HepG2 (cell line): ENCODE measurements around the gene ZNF519. TPM values are rescaled to one million over a fixed set of nuclear protein-coding genes. Genes with fewer than 3 reads are reported as not detected.

ENCODE experiments used
- ATAC-seq: fragments of 200-7000 bp; cut with Tn5 transposase; 3 replicates; pipeline ENCODE4 v1.9.1; 2020; ENCODE audit warnings: mild to moderate bottlenecking, moderate library complexity
- BruUV-seq: library from RNA; stranded (reverse); fragments of 400-500 nt; replicated peaks from 2 replicates; lab custom pipeline; 2021; lab: Mats Ljungman, UMichigan
- CTCF ChIA-PET: fragments of 300-600 bp; formaldehyde crosslinking; extraction: SDS; loops from one replicate; lab custom pipeline; 2021; ENCODE audit warnings: low total read pairs, inconsistent platforms, low intra/inter-chr PET ratio; lab: Yijun Ruan, JAX
- POLR2A ChIA-PET: fragments of 350-600 bp; sonication (Branson Sonifier 250); formaldehyde crosslinking; loops from one replicate; lab custom pipeline; 2020; ENCODE audit warnings: antibody characterized with exemption, inconsistent platforms; lab: Yijun Ruan, JAX
- DNase-seq: peaks from one replicate; pipeline ENCODE4 v3.0.0-alpha.2; 2015; ENCODE audit warnings: low spot score
- FAIRE-seq: peaks from 3 replicates; lab custom pipeline; 2011; peaks lifted over from hg19 to GRCh38; lab: Jason Lieb, UNC
- H2AFZ ChIP-seq: one replicate; pipeline ENCODE4 v1.6.1; 2011; ENCODE audit warnings: low read length, inconsistent platforms
- H3K27ac ChIP-seq: fragments of 300-600 bp; 3 replicates; pipeline ENCODE4 v1.8.0; 2011; ENCODE audit warnings: mixed run types, mild to moderate bottlenecking, mixed read lengths, low read length, inconsistent platforms; ENCODE audit not compliant: insufficient read depth; ENCODE audit errors: extremely low read length
- H3K27me3 ChIP-seq, 2 experiments: fragments of 200-600 bp in 1 of 2; 2 replicates in 1 of 2; 3 replicates in 1 of 2; pipeline versions ENCODE4 v1.6.0 to v1.8.0; 2011; ENCODE audit warnings: low read length in 2 of 2, mild to moderate bottlenecking in 2 of 2, moderate library complexity in 2 of 2, inconsistent platforms in 1 of 2; ENCODE audit not compliant: insufficient read depth in 2 of 2, control insufficient read depth in 1 of 2
- H3K36me3 ChIP-seq, 2 experiments: fragments of 200-600 bp in 1 of 2; replicated peaks in 1 of 2; 2 replicates in 1 of 2; 3 replicates in 1 of 2; pipeline versions ENCODE4 v1.5.1 to v1.8.0; 2011; ENCODE audit warnings: low read length in 2 of 2, inconsistent platforms in 1 of 2; ENCODE audit not compliant: insufficient read depth in 2 of 2, control insufficient read depth in 1 of 2
- H3K4me1 ChIP-seq: 2 replicates; pipeline ENCODE4 v1.5.1; 2012; ENCODE audit warnings: low read length, inconsistent platforms; ENCODE audit not compliant: insufficient read depth
- H3K4me2 ChIP-seq: 2 replicates; pipeline ENCODE4 v1.6.0; 2011; ENCODE audit warnings: low read depth, low read length, inconsistent platforms
- H3K4me3 ChIP-seq, 3 experiments: fragments of 200-600 bp in 1 of 3; sonication (generic), shearing (Covaris generic) in 1 of 3; replicated peaks in 1 of 3; 2 replicates each; pipeline ENCODE4 v1.5.1; 2011 to 2016; ENCODE audit warnings: low read length in 3 of 3, inconsistent platforms in 2 of 3, low read depth in 2 of 3, mild to moderate bottlenecking in 2 of 3, control low read depth in 1 of 3, mixed read lengths in 1 of 3; ENCODE audit not compliant: insufficient read depth in 1 of 3
- H3K79me2 ChIP-seq: one replicate; pipeline ENCODE4 v1.6.1; 2011; ENCODE audit warnings: low read length, inconsistent platforms; ENCODE audit not compliant: insufficient read depth
- H3K9ac ChIP-seq: 2 replicates; pipeline ENCODE4 v1.6.0; 2011; ENCODE audit warnings: mild to moderate bottlenecking, low read depth, low read length, inconsistent platforms; ENCODE audit not compliant: insufficient read depth
- H3K9me3 ChIP-seq: 2 replicates; pipeline ENCODE4 v1.5.1; 2012; ENCODE audit warnings: mild to moderate bottlenecking, low read length
- H4K20me1 ChIP-seq: 2 replicates; pipeline ENCODE4 v1.6.0; 2011; ENCODE audit warnings: inconsistent platforms, mild to moderate bottlenecking, low read length, moderate library complexity; ENCODE audit not compliant: insufficient read depth
- AKAP8 ChIP-seq: sonication (generic); formaldehyde crosslinking; IDR thresholded peaks from 2 replicates; pipeline ENCODE4 v1.5.1; 2020; ENCODE audit warnings: mild to moderate bottlenecking, missing genetic modification reagents
- KLF16 ChIP-seq, 2 experiments: sonication (generic) in 1 of 2; formaldehyde crosslinking in 1 of 2; IDR thresholded peaks; 2 replicates each; pipeline versions ENCODE4 v1.6.1 to v1.8.0; 2016 to 2023; ENCODE audit warnings: missing genetic modification reagents in 2 of 2, missing compliant biosample characterization in 1 of 2
- KMT2A ChIP-seq: sonication (generic); formaldehyde crosslinking; IDR thresholded peaks from 2 replicates; pipeline ENCODE4 v1.4.0; 2020; ENCODE audit warnings: missing genetic modification reagents
- MAF1 ChIP-seq: sonication (generic); formaldehyde crosslinking; IDR thresholded peaks from 2 replicates; pipeline ENCODE4 v1.5.0; 2020; ENCODE audit warnings: missing genetic modification reagents, borderline replicate concordance
- MBNL3 ChIP-seq: fragments of 250-450 bp; sonication (Bioruptor Pico); conservative IDR thresholded peaks from 2 replicates; pipeline ENCODE4 v1.8.0; 2022; ENCODE audit warnings: mild to moderate bottlenecking, inconsistent platforms
- MYC ChIP-seq: sonication (generic); formaldehyde crosslinking; IDR thresholded peaks from 2 replicates; pipeline ENCODE4 v1.9.0; 2021; ENCODE audit warnings: missing genetic modification reagents, borderline replicate concordance
- POGZ ChIP-seq: sonication (generic); formaldehyde crosslinking; IDR thresholded peaks from 2 replicates; pipeline ENCODE4 v1.4.0; 2020; ENCODE audit warnings: mild to moderate bottlenecking, missing genetic modification reagents
- RXRB ChIP-seq: IDR thresholded peaks from 2 replicates; pipeline ENCODE4 v1.6.1; 2016; ENCODE audit warnings: borderline replicate concordance, missing genetic modification reagents, missing compliant biosample characterization
- SMC3 ChIP-seq: IDR thresholded peaks from 2 replicates; pipeline ENCODE4 v1.6.1; 2011; ENCODE audit warnings: low read length, improper control_type of control experiment
- STAG1 ChIP-seq: sonication (generic); formaldehyde crosslinking; IDR thresholded peaks from 2 replicates; pipeline ENCODE4 v1.4.0; 2020; ENCODE audit warnings: missing genetic modification reagents
- SUZ12 ChIP-seq: fragments of 150-350 bp; IDR thresholded peaks from 2 replicates; pipeline ENCODE4 v1.6.1; 2014; ENCODE audit warnings: low read depth, low read length
- TBX3 ChIP-seq: fragments of 450-650 bp; IDR thresholded peaks from 2 replicates; pipeline ENCODE4 v1.6.1; 2017; ENCODE audit warnings: antibody characterized with exemption, mild to moderate bottlenecking, inconsistent platforms, borderline replicate concordance
- ZNF20 ChIP-seq: sonication (generic); formaldehyde crosslinking; IDR thresholded peaks from 2 replicates; pipeline ENCODE4 v1.4.0; 2020; ENCODE audit warnings: mild to moderate bottlenecking, moderate library complexity, missing genetic modification reagents
- ZNF264 ChIP-seq: sonication (generic); formaldehyde crosslinking; IDR thresholded peaks from 2 replicates; pipeline ENCODE4 v1.4.0; 2020; ENCODE audit warnings: missing genetic modification reagents
- ZNF33B ChIP-seq: sonication (generic); formaldehyde crosslinking; IDR thresholded peaks from 2 replicates; pipeline ENCODE4 v1.5.1; 2020; ENCODE audit warnings: mild to moderate bottlenecking, missing genetic modification reagents
- ZNF501 ChIP-seq: sonication (generic); formaldehyde crosslinking; IDR thresholded peaks from 2 replicates; pipeline ENCODE4 v1.5.1; 2020; ENCODE audit warnings: mild to moderate bottlenecking, moderate library complexity, missing genetic modification reagents
- ZNF576 ChIP-seq: sonication (generic); formaldehyde crosslinking; IDR thresholded peaks from 2 replicates; pipeline ENCODE4 v1.4.0; 2020; ENCODE audit warnings: mild to moderate bottlenecking, missing genetic modification reagents
- ZNF776 ChIP-seq: sonication (generic); formaldehyde crosslinking; IDR thresholded peaks from 2 replicates; pipeline ENCODE4 v1.4.0; 2020; ENCODE audit warnings: mild to moderate bottlenecking, missing genetic modification reagents
- ZNF839 ChIP-seq: sonication (generic); formaldehyde crosslinking; IDR thresholded peaks from 2 replicates; pipeline ENCODE4 v1.4.0; 2020; ENCODE audit warnings: missing genetic modification reagents, mild to moderate bottlenecking, borderline replicate concordance
- ZNF891 ChIP-seq: sonication (generic); formaldehyde crosslinking; IDR thresholded peaks from 2 replicates; pipeline ENCODE4 v1.5.0; 2020; ENCODE audit warnings: mild to moderate bottlenecking, missing genetic modification reagents
- WGBS: methylation state at CpG from one replicate; pipeline ENCODE4 v1.1.6; 2017; ENCODE audit warnings: low lambda C conversion rate; 5-methylcytosine and 5-hydroxymethylcytosine counted together
- in situ Hi-C: cut with HindIII; loops from 2 replicates; pipeline ENCODE4 v1.10.0; 2017; ENCODE audit warnings: low pct_unique_long_range_greater_than_20kb; ENCODE audit not compliant: extremely low pct_ligation_motif_present
- intact Hi-C: fragments of 100-400 bp; cut with micrococcal nuclease; formaldehyde crosslinking; loops from one replicate; pipeline ENCODE4 v1.10.0; 2022; ENCODE audit not compliant: unreplicated experiment
- polyA plus RNA-seq, 8 experiments: library from polyadenylated mRNA; depleted of rRNA in 3 of 8; stranded (reverse) in 7 of 8; unstranded in 1 of 8; fragments of >200 nt; fragmentation: Illumina TruSeq in 4 of 8; extraction: Trizol in 4 of 8; gene quantifications; 2 replicates each; pipeline versions ENCODE4 v1.2.1 to v1.2.3, GENCODE V29; 2011 to 2016; ENCODE audit warnings: low read depth in 4 of 8, missing spikeins in 1 of 8, mixed read lengths in 1 of 8; ENCODE audit not compliant: insufficient read depth in 1 of 8
- total RNA-seq, 5 experiments: library from RNA; depleted of rRNA; stranded (reverse); fragments of >200 nt; fragmentation: Illumina TruSeq; extraction: Trizol; gene quantifications; 2 replicates each; pipeline ENCODE4 v1.2.3, GENCODE V29; 2016; ENCODE audit warnings: low read depth in 1 of 5
- TF ChIP-seq, protein P1 (sequence below): sonication (generic); formaldehyde crosslinking; IDR thresholded peaks from 2 replicates; pipeline ENCODE4 v1.5.0; 2020; ENCODE audit warnings: missing genetic modification reagents
- TF ChIP-seq, protein P2 (sequence below): sonication (generic); formaldehyde crosslinking; IDR thresholded peaks from 2 replicates; pipeline ENCODE4 v1.4.0; 2020; ENCODE audit warnings: low read depth, mild to moderate bottlenecking, missing genetic modification reagents
- TF ChIP-seq, protein P3 (sequence below): sonication (generic); formaldehyde crosslinking; conservative IDR thresholded peaks from 2 replicates; pipeline ENCODE4 v1.5.0; 2020; ENCODE audit warnings: missing genetic modification reagents

ZNF519 gene
- total and polyA plus RNA-seq, 2 of the 13 experiments (the other 11 are each of a cell fraction or from before 2014, with no cell fraction given): 7.3 to 11.1 TPM

- Histone ChIP-seq H3K4me1 (no peaks in the 10 kb centered on the region), H3K4me3 (no peak overlapping the region; a peak in 1 of 6 replicates), H2AFZ (no peak overlapping the region), H3K36me3 (no peaks in the 10 kb centered on the region), H3K27ac (no peak overlapping the region), H3K4me2 (peak overlapping the region; percentile 62), H3K9ac (no peak overlapping the region), H3K9me3 (no peaks in the 10 kb centered on the region), H3K79me2 (no peaks in the 10 kb centered on the region), H3K27me3 (no peaks in the 10 kb centered on the region), H4K20me1 (no peaks in the 10 kb centered on the region)
- FAIRE-seq (peak; percentile 63), ATAC-seq (peak; percentile 94), DNase-seq (peak; percentile 50)
- whole genome bisulfite sequencing: 26% methylated on average over 8 of the region's 9 CpGs
- in situ Hi-C loops (loop anchor here (5.0 kb wide), 1 partner anchor 274 kb away; no protein-coding TSS in a partner anchor), intact Hi-C loops (loop anchor here (1.0 kb wide), 3 partner anchors 254 to 273 kb away; partner anchors contain the start of gene MC5R)
- ChIA-PET CTCF (interaction anchor here (1.0 to 2.0 kb wide), 5 partner anchors 212 to 274 kb away, joined by 3 to 23 read pairs (median 21); partner anchors contain the start of gene MC5R), POLR2A (no interaction called here)
- BruUV-seq: no TSS peak
- TF ChIP-seq ZNF776 (CRISPR knock-in tag): no peak
- no peak for TF ChIP-seq RXRB
- TF ChIP-seq, protein P1, sequence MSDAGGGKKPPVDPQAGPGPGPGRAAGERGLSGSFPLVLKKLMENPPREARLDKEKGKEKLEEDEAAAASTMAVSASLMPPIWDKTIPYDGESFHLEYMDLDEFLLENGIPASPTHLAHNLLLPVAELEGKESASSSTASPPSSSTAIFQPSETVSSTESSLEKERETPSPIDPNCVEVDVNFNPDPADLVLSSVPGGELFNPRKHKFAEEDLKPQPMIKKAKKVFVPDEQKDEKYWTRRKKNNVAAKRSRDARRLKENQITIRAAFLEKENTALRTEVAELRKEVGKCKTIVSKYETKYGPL (CRISPR knock-in tag): no peak
- TF ChIP-seq MAF1 (CRISPR knock-in tag): no peak
- no peak for TF ChIP-seq AKAP8
- TF ChIP-seq STAG1 (CRISPR knock-in tag): peak; percentile 93
- no peak for TF ChIP-seq SUZ12
- TF ChIP-seq ZNF839 (CRISPR knock-in tag): no peak
- no peak for TF ChIP-seq POGZ (CRISPR knock-in tag)
- no peak for TF ChIP-seq TBX3
- 0 out of 2 replicates have a peak, but pooled peaks have one; percentile 32 for TF ChIP-seq ZNF33B (CRISPR knock-in tag)
- TF ChIP-seq SMC3: peak; percentile 90
- TF ChIP-seq, protein P2, sequence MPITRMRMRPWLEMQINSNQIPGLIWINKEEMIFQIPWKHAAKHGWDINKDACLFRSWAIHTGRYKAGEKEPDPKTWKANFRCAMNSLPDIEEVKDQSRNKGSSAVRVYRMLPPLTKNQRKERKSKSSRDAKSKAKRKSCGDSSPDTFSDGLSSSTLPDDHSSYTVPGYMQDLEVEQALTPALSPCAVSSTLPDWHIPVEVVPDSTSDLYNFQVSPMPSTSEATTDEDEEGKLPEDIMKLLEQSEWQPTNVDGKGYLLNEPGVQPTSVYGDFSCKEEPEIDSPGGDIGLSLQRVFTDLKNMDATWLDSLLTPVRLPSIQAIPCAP: no peak
- no peak for TF ChIP-seq ZNF891
- 0 out of 2 replicates have a peak, but pooled peaks have one; percentile 17 for TF ChIP-seq MYC (CRISPR knock-in tag)
- TF ChIP-seq ZNF501 (CRISPR knock-in tag): no peak
- TF ChIP-seq MBNL3 (CRISPR knock-in tag): no peak
- TF ChIP-seq KLF16 (CRISPR knock-in tag; IDR thresholded peaks at IDR 0.05): no peak
- no peak for TF ChIP-seq ZNF20
- TF ChIP-seq ZNF264 (CRISPR knock-in tag): no peak
- no peak for TF ChIP-seq ZNF576 (CRISPR knock-in tag)
- TF ChIP-seq KMT2A (CRISPR knock-in tag): no peak
- TF ChIP-seq, protein P3, sequence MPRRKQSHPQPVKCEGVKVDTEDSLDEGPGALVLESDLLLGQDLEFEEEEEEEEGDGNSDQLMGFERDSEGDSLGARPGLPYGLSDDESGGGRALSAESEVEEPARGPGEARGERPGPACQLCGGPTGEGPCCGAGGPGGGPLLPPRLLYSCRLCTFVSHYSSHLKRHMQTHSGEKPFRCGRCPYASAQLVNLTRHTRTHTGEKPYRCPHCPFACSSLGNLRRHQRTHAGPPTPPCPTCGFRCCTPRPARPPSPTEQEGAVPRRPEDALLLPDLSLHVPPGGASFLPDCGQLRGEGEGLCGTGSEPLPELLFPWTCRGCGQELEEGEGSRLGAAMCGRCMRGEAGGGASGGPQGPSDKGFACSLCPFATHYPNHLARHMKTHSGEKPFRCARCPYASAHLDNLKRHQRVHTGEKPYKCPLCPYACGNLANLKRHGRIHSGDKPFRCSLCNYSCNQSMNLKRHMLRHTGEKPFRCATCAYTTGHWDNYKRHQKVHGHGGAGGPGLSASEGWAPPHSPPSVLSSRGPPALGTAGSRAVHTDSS (CRISPR knock-in tag): no peak
These were observed 45.6 kb downstream of the ZNF519 start for GRCh38 chr18:14086458-14087231.
